ENCODE results near the gene LPP.

The LPP gene

GRCh38 chr3:188559856-188560255, 405.9 kb downstream of the LPP start:
- POLR2A ChIA-PET: no interaction called here
- no peak for TF ChIP-seq PKNOX1 (IDR thresholded peaks at IDR 0.05)
- no peak for TF ChIP-seq FOXA1 (IDR thresholded peaks at IDR 0.05)
- TF ChIP-seq CTBP1 (IDR thresholded peaks at IDR 0.05; ENCODE audit: borderline replicate concordance): no peak
- TF ChIP-seq ZNF384 (IDR thresholded peaks at IDR 0.05): no peak
- TF ChIP-seq FOXK2 (IDR thresholded peaks at IDR 0.05): no peak
- TF ChIP-seq ARNT (IDR thresholded peaks at IDR 0.05): no peak
- no peak for TF ChIP-seq NFRKB (IDR thresholded peaks at IDR 0.05)
- no peak for TF ChIP-seq L3MBTL2 (conservative IDR thresholded peaks at IDR 0.05)
- no peak for DNase-seq (ENCODE audit: extremely low spot score)
- CTCF ChIA-PET: no interaction called here

- POLR2A ChIA-PET: no interaction called here
- no peak for DNase-seq (ENCODE audit: extremely low spot score)
- CTCF ChIA-PET: no interaction called here
- no peak for TF ChIP-seq SP1 (IDR thresholded peaks at IDR 0.05)
- TF ChIP-seq PKNOX1 (IDR thresholded peaks at IDR 0.05): no peak
- no peak for TF ChIP-seq CTBP1 (IDR thresholded peaks at IDR 0.05; ENCODE audit: borderline replicate concordance)
- no peak for TF ChIP-seq NFRKB (IDR thresholded peaks at IDR 0.05)
These were observed 408.2 kb downstream of the LPP start for GRCh38 chr3:188562144-188562543.

- no peak for DNase-seq (ENCODE audit: extremely low spot score)
- POLR2A ChIA-PET: no interaction called here
- TF ChIP-seq ZNF384 (IDR thresholded peaks at IDR 0.05) (no peak), TARDBP (IDR thresholded peaks at IDR 0.05) (no peak), ELF4 (IDR thresholded peaks at IDR 0.05) (no peak), ARNT (IDR thresholded peaks at IDR 0.05) (no peak), HDGF (IDR thresholded peaks at IDR 0.05; ENCODE audit: borderline replicate concordance) (no peak), PKNOX1 (IDR thresholded peaks at IDR 0.05) (no peak), SUZ12 (IDR thresholded peaks at IDR 0.05) (no peak), L3MBTL2 (conservative IDR thresholded peaks at IDR 0.05) (no peak), SP1 (IDR thresholded peaks at IDR 0.05) (no peak), LEF1 (IDR thresholded peaks at IDR 0.05; ENCODE audit: borderline replicate concordance) (no peak), BHLHE40 (IDR thresholded peaks at IDR 0.05; ENCODE audit: borderline replicate concordance) (no peak), FOXK2 (IDR thresholded peaks at IDR 0.05) (no peak), FOXM1 (IDR thresholded peaks at IDR 0.05; ENCODE audit: borderline replicate concordance) (no peak), CTBP1 (IDR thresholded peaks at IDR 0.05; ENCODE audit: borderline replicate concordance) (no peak), FOXA1 (IDR thresholded peaks at IDR 0.05) (no peak), NFRKB (IDR thresholded peaks at IDR 0.05) (no peak)
- CTCF ChIA-PET: no interaction called here
These were observed 413.7 kb downstream of the LPP start for GRCh38 chr3:188567478-188568195.

- CTCF ChIA-PET: no interaction called here
- no peak for DNase-seq (ENCODE audit: extremely low spot score)
- POLR2A ChIA-PET: no interaction called here
- TF ChIP-seq SP1 (IDR thresholded peaks at IDR 0.05): no peak
These were observed 414.8 kb downstream of the LPP start for GRCh38 chr3:188568736-188569135.

- no peak for DNase-seq (ENCODE audit: extremely low spot score)
- POLR2A ChIA-PET: no interaction called here
- TF ChIP-seq L3MBTL2 (conservative IDR thresholded peaks at IDR 0.05) (no peak), ARNT (IDR thresholded peaks at IDR 0.05) (no peak), CTBP1 (IDR thresholded peaks at IDR 0.05; ENCODE audit: borderline replicate concordance) (no peak), PKNOX1 (IDR thresholded peaks at IDR 0.05) (no peak), LEF1 (IDR thresholded peaks at IDR 0.05; ENCODE audit: borderline replicate concordance) (no peak), SUZ12 (IDR thresholded peaks at IDR 0.05) (no peak), FOXM1 (IDR thresholded peaks at IDR 0.05; ENCODE audit: borderline replicate concordance) (no peak), HDGF (IDR thresholded peaks at IDR 0.05; ENCODE audit: borderline replicate concordance) (no peak), FOXA1 (IDR thresholded peaks at IDR 0.05) (no peak), TARDBP (IDR thresholded peaks at IDR 0.05) (no peak), BHLHE40 (IDR thresholded peaks at IDR 0.05; ENCODE audit: borderline replicate concordance) (no peak), NFRKB (IDR thresholded peaks at IDR 0.05) (no peak), SP1 (IDR thresholded peaks at IDR 0.05) (no peak)
- CTCF ChIA-PET: no interaction called here
These were observed 417.7 kb downstream of the LPP start for GRCh38 chr3:188571531-188572095.

GRCh38 chr3:188573291-188573940, 419.5 kb downstream of the LPP start:
- ChIA-PET POLR2A (no interaction called here), CTCF (no interaction called here)
- TF ChIP-seq SUZ12 (IDR thresholded peaks at IDR 0.05) (no peak), NFRKB (IDR thresholded peaks at IDR 0.05) (no peak), FOXM1 (IDR thresholded peaks at IDR 0.05; ENCODE audit: borderline replicate concordance) (no peak), CTBP1 (IDR thresholded peaks at IDR 0.05; ENCODE audit: borderline replicate concordance) (no peak), HDGF (IDR thresholded peaks at IDR 0.05; ENCODE audit: borderline replicate concordance) (no peak), L3MBTL2 (conservative IDR thresholded peaks at IDR 0.05) (no peak), LEF1 (IDR thresholded peaks at IDR 0.05; ENCODE audit: borderline replicate concordance) (no peak), SP1 (IDR thresholded peaks at IDR 0.05) (no peak), ZNF384 (IDR thresholded peaks at IDR 0.05) (no peak), PKNOX1 (IDR thresholded peaks at IDR 0.05) (no peak), FOXA1 (IDR thresholded peaks at IDR 0.05) (no peak), ARNT (IDR thresholded peaks at IDR 0.05) (no peak)
- DNase-seq (ENCODE audit: extremely low spot score): no peak
